Cardiac septum (tissue), 1 donor: ENCODE measurements around the gene MSMP. TPM values are rescaled to one million over a fixed set of nuclear protein-coding genes. Genes with fewer than 3 reads are reported as not detected.

Experiments used
- DNase-seq: peaks from one replicate; pipeline ENCODE4 v3.0.0-alpha.2; 2020; ENCODE audit warnings: low spot score
- intact Hi-C: fragments of 100-400 bp; cut with DNase I; formaldehyde crosslinking; loops from one replicate; pipeline ENCODE4 v1.14.0; 2022
- total RNA-seq: library from RNA; stranded (reverse); fragmentation: NEBNext Ultra II Directional; extraction: Animal tissue kit (Norgen Biotek cat#: 25700); gene quantifications from one replicate; pipeline ENCODE4 v1.2.1, GENCODE V29; 2021
- donor health status: DM: no; HTN: no; CAD: no.

MSMP gene
- total RNA-seq, 1 donor from 2014 or later = not detected

- no peak for DNase-seq
These were observed 21.0 kb upstream of the MSMP start for GRCh38 chr9:35774907-35775635.

GRCh38 chr9:35771943-35772342 is 17.9 kb upstream of the MSMP start:
- no peak for DNase-seq
- intact Hi-C loops = no loop called here

More at GRCh38 chr9:35774907-35775635, 21.0 kb upstream of the MSMP start:
- intact Hi-C loops = no loop called here

DNA sequence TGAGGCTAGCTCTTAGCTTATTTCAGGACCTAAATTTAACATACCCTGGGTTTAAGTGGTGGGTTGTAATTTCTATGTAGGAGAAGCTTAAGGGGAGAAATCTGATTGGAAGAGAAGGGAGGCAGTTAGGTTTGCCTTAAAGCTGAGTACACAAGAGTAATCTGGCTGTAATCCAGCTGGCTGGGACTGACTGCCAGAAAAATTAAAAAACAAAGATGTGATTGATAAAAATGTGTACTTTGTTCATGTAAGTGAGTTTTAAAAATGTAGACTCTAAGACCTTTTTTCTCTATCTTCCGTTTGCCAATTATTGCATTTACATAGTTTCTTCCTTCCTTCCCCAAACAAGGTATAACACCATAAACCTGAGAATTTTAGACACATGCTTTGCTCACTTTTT is 17.5 kb upstream of the MSMP start:
- intact Hi-C loops = no loop called here
- no peak for DNase-seq

GRCh38 chr9:35771075-35771433 is 17.0 kb upstream of the MSMP start:
- intact Hi-C loops = no loop called here
- no peak for DNase-seq

- no peak for DNase-seq
- intact Hi-C loops = no loop called here
These were observed 15.7 kb upstream of the MSMP start for GRCh38 chr9:35769763-35770162.

DNA sequence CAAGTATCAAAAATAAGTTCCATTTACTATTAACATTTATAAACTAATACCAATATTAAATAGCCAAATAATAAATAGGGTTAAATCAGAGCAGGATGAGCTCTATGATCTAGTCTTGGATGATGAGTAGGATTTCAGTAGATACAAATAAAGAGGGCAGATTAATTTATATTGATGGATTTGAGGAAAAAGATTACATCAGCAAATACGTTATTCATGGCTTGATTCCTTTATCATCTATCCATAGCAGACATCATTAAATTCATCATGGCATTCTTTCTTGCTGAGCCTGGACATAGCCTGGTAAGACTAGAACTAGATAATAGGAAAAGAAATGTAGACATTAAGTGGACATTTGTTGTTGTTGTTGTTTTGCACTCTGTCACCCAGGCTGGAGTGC is 13.4 kb upstream of the MSMP start:
- DNase-seq = no peak

GRCh38 chr9:35766997-35767396 is 12.9 kb upstream of the MSMP start:
- intact Hi-C loops = no loop called here
- no peak for DNase-seq

More for the DNA sequence above, 13.4 kb upstream of the MSMP start:
- intact Hi-C loops = no loop called here

- no peak for DNase-seq
- intact Hi-C loops = no loop called here
These were observed 9.7 kb upstream of the MSMP start for GRCh38 chr9:35763803-35764202.

DNA sequence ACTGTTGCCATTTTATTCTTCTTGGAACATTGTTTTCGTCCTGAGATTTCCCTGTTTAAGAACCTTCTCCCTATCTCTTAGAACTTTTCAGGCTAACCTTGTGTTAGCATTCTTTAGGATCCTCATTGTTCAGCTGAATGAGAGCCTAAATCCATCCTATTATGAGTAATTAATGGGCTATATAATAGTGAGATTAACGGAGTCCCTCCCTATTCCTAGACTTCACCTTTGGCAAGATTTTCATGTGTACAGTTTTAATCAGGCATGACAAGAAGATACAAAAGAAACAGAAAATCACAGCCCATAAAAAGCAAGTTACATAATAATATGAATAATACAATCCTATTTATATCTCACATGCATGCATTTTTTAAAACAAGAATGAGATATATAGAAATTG is 9.1 kb upstream of the MSMP start:
- no peak for DNase-seq
- intact Hi-C loops = no loop called here

GRCh38 chr9:35760651-35761050 is 6.6 kb upstream of the MSMP start:
- no peak for DNase-seq
- intact Hi-C loops = no loop called here

GRCh38 chr9:35759795-35760194 is 5.7 kb upstream of the MSMP start:
- DNase-seq = no peak
- intact Hi-C loops = no loop called here

DNA sequence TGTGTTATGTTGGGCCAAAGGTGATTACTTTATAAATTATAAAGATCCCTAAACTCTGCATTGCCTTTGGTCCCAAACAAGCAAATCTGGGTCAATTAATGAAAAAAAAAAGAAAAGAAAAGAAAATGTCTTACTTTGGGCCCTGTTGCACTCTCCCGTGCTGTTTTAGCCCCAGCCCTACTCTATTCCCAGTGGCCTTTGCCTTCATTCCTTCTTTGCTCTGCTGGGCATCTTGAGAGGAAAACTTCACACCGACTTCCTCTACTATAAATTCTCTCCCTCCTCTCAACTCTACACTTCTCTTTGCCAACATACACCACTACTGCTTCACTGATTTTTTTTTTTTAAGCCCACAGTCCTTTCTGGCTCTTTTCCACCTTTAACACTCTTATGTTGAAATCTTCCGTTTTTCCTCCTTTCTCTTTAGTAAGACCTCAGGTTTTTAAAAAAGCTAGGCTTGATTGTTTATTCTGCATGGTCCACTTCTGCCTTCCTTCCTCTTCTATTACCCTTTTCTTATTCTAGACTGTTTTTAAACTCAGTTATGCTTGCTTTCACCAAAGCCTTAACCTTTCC is 4.5 kb upstream of the MSMP start:
- intact Hi-C loops = no loop called here

DNA sequence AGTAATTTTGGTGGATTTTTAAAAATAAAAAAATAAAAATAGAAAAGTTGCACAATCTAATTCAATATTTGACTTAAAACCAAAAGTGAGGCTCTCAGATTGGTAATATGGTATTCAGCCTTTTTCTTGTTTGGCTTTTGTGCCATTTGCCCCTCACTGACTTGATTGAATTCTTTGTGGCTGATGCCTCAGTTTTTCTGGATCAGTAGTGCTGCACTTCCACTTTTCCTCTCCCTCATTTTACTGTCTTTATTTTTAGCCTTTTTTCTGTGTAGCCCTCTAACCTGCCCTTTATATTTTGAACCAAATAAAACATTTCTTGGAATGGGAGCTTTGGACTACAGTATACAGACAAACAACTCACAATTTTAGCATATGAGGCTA is 3.8 kb upstream of the MSMP start:
- DNase-seq = no peak
- intact Hi-C loops = no loop called here

More for the DNA sequence above, 4.5 kb upstream of the MSMP start:
- DNase-seq = no peak

DNA sequence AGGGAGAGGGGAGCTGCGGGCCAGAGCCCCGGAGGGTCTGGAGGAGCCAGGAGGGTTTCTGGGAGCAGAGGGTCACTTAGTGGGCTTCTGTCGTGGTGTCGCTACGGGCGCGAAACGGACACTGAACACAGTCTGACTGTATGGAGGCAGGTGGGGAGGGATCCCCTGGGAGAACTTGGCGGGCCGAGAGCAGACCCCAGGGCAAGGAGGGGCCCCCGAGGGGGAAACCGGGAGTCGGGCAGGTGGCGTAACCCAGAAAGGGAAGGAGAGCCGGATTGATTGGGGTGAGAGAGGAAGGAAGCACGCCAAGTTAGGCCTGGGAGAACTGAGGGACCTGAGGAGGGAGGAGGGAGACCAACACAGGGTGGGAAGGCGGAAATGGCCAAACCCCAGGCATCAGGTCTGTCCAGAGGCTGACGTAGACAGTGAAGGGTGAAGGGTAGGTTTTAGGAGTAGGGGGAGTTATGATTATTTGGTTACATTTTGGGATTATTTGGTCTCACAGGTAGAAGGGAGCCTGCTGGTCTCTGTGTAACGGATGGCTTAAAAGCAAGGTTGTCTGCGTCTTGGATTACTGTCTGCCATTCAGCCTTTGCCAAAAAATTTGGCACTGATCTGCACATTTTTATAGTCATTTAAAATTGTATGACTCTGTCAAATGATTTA is 3.3 kb upstream of the MSMP start:
- no peak for DNase-seq

DNA sequence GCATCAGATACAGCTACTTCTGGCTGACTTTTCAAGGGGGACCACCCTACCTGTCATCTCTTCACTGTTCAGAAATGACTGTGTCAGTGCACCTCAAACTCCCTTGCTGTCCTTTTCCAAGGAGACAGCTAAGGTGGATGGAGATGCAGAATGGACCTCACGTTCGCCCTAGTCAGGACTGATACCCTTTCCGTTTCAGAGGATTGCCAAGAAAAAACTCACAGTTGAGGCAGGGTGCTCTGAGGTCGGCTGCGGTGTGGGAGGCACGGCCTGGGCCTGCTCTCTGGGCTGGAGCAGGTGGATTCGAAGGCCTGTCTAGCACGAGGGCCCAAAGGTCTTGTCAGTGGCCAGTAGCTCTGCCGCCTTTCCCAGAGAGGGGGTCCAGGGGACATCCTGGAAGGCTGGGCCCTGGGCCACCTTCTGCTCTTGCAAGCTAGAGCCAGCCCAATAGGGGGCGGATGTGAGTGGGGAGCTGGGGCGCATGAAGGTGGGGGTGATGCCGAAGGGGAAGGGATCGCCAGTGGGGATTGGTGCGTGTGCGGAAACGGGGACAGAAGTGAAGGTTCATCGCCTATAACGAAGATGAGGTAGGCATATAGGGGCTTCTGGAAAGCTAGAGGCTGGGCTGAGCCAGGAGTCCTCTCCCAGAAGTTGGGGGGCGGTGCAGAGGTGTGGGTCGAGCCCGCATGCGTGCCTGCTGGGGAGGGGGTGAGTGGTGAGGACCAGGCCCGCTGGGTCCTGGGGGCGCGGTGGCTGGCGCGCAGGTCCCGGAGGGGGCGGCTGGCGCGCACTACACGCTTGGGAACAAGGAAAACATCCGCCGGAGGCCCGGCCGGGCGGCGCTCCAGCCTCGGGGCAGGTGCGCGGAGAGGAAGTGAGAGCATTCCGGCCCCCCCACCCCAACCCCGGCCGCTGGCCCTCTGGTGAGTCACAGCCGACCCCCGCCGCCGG is 2.5 kb upstream of the MSMP start:
- intact Hi-C loops = no loop called here

More for the DNA sequence above, 3.3 kb upstream of the MSMP start:
- intact Hi-C loops = no loop called here

GRCh38 chr9:35755071-35755470 is 995 bp upstream of the MSMP start:
- intact Hi-C loops = no loop called here
- DNase-seq = no peak

More for the DNA sequence above, 2.5 kb upstream of the MSMP start:
- peak; percentile 83 for DNase-seq

GRCh38 chr9:35753466-35753865 is 610 bp downstream of the MSMP start:
- DNase-seq = no peak
- intact Hi-C loops = no loop called here

GRCh38 chr9:35750256-35750531 is 3.9 kb downstream of the MSMP start:
- DNase-seq = no peak
- intact Hi-C loops = no loop called here

- DNase-seq = no peak
- intact Hi-C loops = loop anchor here (2.0 to 5.0 kb wide), 2 partner anchors 17 to 38 kb away; partner anchors contain the start of genes CREB3 and TLN1
These were observed 4.4 kb downstream of the MSMP start for GRCh38 chr9:35749515-35750255.
